Keratinocyte (primary cell): ENCODE results near the gene PHACTR1. TPM values are rescaled to one million over a fixed set of nuclear protein-coding genes. Genes with fewer than 3 reads are reported as not detected.

Experiments
- DNase-seq: peaks from one replicate; pipeline ENCODE4 v3.0.0-alpha.2; 2011; ENCODE audit warnings: low read depth, missing footprints, low spot score
- FAIRE-seq: peaks from 2 replicates; lab custom pipeline; 2011; peaks lifted over from hg19 to GRCh38; lab: Jason Lieb, UNC
- H2AFZ ChIP-seq: 2 replicates; pipeline ENCODE4 v1.6.0; 2012; ENCODE audit warnings: low read length, control low read depth, inconsistent platforms; ENCODE audit not compliant: control insufficient read depth
- H3K27ac ChIP-seq: 2 replicates; pipeline ENCODE4 v1.5.1; 2011; ENCODE audit warnings: low read length; ENCODE audit not compliant: control insufficient read depth, insufficient read depth
- H3K27me3 ChIP-seq: 3 replicates; pipeline ENCODE4 v1.6.0; 2011; ENCODE audit warnings: low read length; ENCODE audit not compliant: control insufficient read depth, insufficient read depth; ENCODE audit errors: extremely low read depth
- H3K36me3 ChIP-seq, 2 experiments: 2 replicates in 1 of 2; 3 replicates in 1 of 2; pipeline ENCODE4 v1.5.1; 2011; ENCODE audit warnings: low read length in 2 of 2, mild to moderate bottlenecking in 1 of 2; ENCODE audit not compliant: control insufficient read depth in 2 of 2, insufficient read depth in 2 of 2; ENCODE audit errors: extremely low read depth in 1 of 2
- H3K4me1 ChIP-seq: 3 replicates; pipeline ENCODE4 v1.5.1; 2011; ENCODE audit warnings: low read length; ENCODE audit not compliant: control insufficient read depth, insufficient read depth; ENCODE audit errors: extremely low read depth
- H3K4me2 ChIP-seq: 3 replicates; pipeline ENCODE4 v1.6.0; 2011; ENCODE audit warnings: low read depth, low read length; ENCODE audit not compliant: control insufficient read depth, insufficient read depth; ENCODE audit errors: extremely low read depth
- H3K4me3 ChIP-seq, 3 experiments: fragments of 200-600 bp in 1 of 3; sonication (generic) in 1 of 3; 2 replicates in 2 of 3; 3 replicates in 1 of 3; pipeline ENCODE4 v1.5.1; 2011 to 2016; ENCODE audit warnings: low read length in 3 of 3, mild to moderate bottlenecking in 3 of 3, control low read depth in 2 of 3, inconsistent platforms in 1 of 3, low read depth in 1 of 3, mixed read lengths in 1 of 3, mixed run types in 1 of 3, moderate library complexity in 1 of 3; ENCODE audit not compliant: control insufficient read depth in 2 of 3, insufficient read depth in 2 of 3; ENCODE audit errors: extremely low read depth in 1 of 3
- H3K79me2 ChIP-seq: 2 replicates; pipeline ENCODE4 v1.6.0; 2012; ENCODE audit warnings: low read length; ENCODE audit not compliant: control insufficient read depth, insufficient read depth
- H3K9ac ChIP-seq: 3 replicates; pipeline ENCODE4 v1.6.0; 2011; ENCODE audit warnings: low read length; ENCODE audit not compliant: control insufficient read depth, insufficient read depth; ENCODE audit errors: extremely low read depth
- H3K9me1 ChIP-seq: 3 replicates; pipeline ENCODE4 v1.6.0; 2011; ENCODE audit warnings: low read length; ENCODE audit not compliant: control insufficient read depth, insufficient read depth; ENCODE audit errors: extremely low read depth
- H3K9me3 ChIP-seq: 2 replicates; pipeline ENCODE4 v1.5.1; 2012; ENCODE audit warnings: low read depth, low read length; ENCODE audit not compliant: control insufficient read depth
- H4K20me1 ChIP-seq: 3 replicates; pipeline ENCODE4 v1.6.0; 2011; ENCODE audit warnings: low read length; ENCODE audit not compliant: control insufficient read depth, insufficient read depth; ENCODE audit errors: extremely low read depth
- CTCF ChIP-seq, 3 experiments: IDR thresholded peaks in 1 of 3; conservative IDR thresholded peaks in 1 of 3; optimal IDR thresholded peaks in 1 of 3; 2 replicates in 2 of 3; 3 replicates in 1 of 3; pipeline versions ENCODE3 to v1.5.1; 2011; ENCODE audit warnings: low read length in 3 of 3, mild to moderate bottlenecking in 3 of 3, moderate library complexity in 2 of 3, control low read depth in 1 of 3, inconsistent platforms in 1 of 3; ENCODE audit not compliant: insufficient read depth in 2 of 3; ENCODE audit errors: extremely low read depth in 1 of 3
- EZH2 ChIP-seq: IDR thresholded peaks from one replicate; pipeline ENCODE4 v1.6.1; 2012; ENCODE audit warnings: inconsistent platforms, mild to moderate bottlenecking, low read length, moderate library complexity
- dilution Hi-C: fragments of 300-500 bp; cut with MboI; formaldehyde crosslinking; loops from one replicate; pipeline ENCODE4 v1.7.0; 2020; ENCODE audit warnings: low sequenced_read_pairs; ENCODE audit not compliant: extremely low pct_ligation_motif_present
- polyA plus RNA-seq, 5 experiments: library from polyadenylated mRNA; depleted of rRNA in 3 of 5; stranded (reverse) in 3 of 5; stranded (forward) in 1 of 5; unstranded in 1 of 5; fragments of >200 nt; gene quantifications; 1 replicate in 1 of 5; 2 replicates in 3 of 5; 3 replicates in 1 of 5; pipeline versions ENCODE4 v1.2.1 to v1.2.3, GENCODE V29; 2011 to 2012; ENCODE audit warnings: missing spikeins in 2 of 5, low read depth in 1 of 5, low replicate concordance in 1 of 5

The PHACTR1 gene
- polyA plus RNA-seq, 1 donor (not counting 4 experiments of a cell fraction or from before 2014, with no cell fraction given): 0.22 TPM

- no peak overlapping the region for H3K9ac ChIP-seq
- no peaks in the 10 kb centered on the region for H4K20me1 ChIP-seq
- DNase-seq (no peak), FAIRE-seq (no peak)
- no peak overlapping the region for H3K4me3 ChIP-seq
- H3K27ac ChIP-seq: no peak overlapping the region
- H3K4me1 ChIP-seq: no peaks in the 10 kb centered on the region
- H3K79me2 ChIP-seq: no peaks in the 10 kb centered on the region
- H3K9me3 ChIP-seq: no peaks in the 10 kb centered on the region
- no peaks in the 10 kb centered on the region for H3K9me1 ChIP-seq
- no peaks in the 10 kb centered on the region for H3K36me3 ChIP-seq
- dilution Hi-C loops: no loop called here
- H3K27me3 ChIP-seq: no peaks in the 10 kb centered on the region
- TF ChIP-seq EZH2 (no peak), CTCF (optimal IDR thresholded peaks at IDR 0.05 in 1 of 3, IDR thresholded peaks at IDR 0.05 in 1 of 3, conservative IDR thresholded peaks at IDR 0.05 in 1 of 3; ENCODE audit: extremely low read depth in 1 of 3, insufficient read depth in 2 of 3, low read length in 3 of 3) (no peak)
- no peak overlapping the region for H2AFZ ChIP-seq
- H3K4me2 ChIP-seq: no peak overlapping the region
Measured at GRCh38 chr6:12782136-12782535, 65.6 kb downstream of the PHACTR1 start.

- no peak for FAIRE-seq
- H3K79me2 ChIP-seq: no peaks in the 10 kb centered on the region
- H3K4me2 ChIP-seq: no peak overlapping the region
- H3K36me3 ChIP-seq: no peaks in the 10 kb centered on the region
- H2AFZ ChIP-seq: no peak overlapping the region
- dilution Hi-C loops: no loop called here
- no peak for TF ChIP-seq EZH2
- TF ChIP-seq CTCF (optimal IDR thresholded peaks at IDR 0.05 in 1 of 3, IDR thresholded peaks at IDR 0.05 in 1 of 3, conservative IDR thresholded peaks at IDR 0.05 in 1 of 3; ENCODE audit: extremely low read depth in 1 of 3, insufficient read depth in 2 of 3, low read length in 3 of 3): no peak
- no peaks in the 10 kb centered on the region for H3K9me1 ChIP-seq
- H4K20me1 ChIP-seq: no peaks in the 10 kb centered on the region
- H3K9me3 ChIP-seq: no peaks in the 10 kb centered on the region
- H3K27me3 ChIP-seq: no peaks in the 10 kb centered on the region
- no peak overlapping the region for H3K4me3 ChIP-seq
- H3K9ac ChIP-seq: no peak overlapping the region
- no peak overlapping the region for H3K27ac ChIP-seq
- DNase-seq: no peak
- H3K4me1 ChIP-seq: no peaks in the 10 kb centered on the region
Measured at GRCh38 chr6:12785301-12785700, 68.7 kb downstream of the PHACTR1 start.
